Panc1 (cell line): ENCODE measurements around the gene TEF. TPM values are rescaled to one million over a fixed set of nuclear protein-coding genes. Genes with fewer than 3 reads are reported as not detected.

Source experiments
- ATAC-seq: fragments of 200-7000 bp; cut with Tn5 transposase; 2 replicates; pipeline ENCODE4 v1.9.1; 2020; ENCODE audit warnings: mild to moderate bottlenecking, moderate library complexity
- BruUV-seq: library from RNA; stranded (reverse); fragments of 400-500 nt; replicated peaks from 2 replicates; lab custom pipeline; 2021; lab: Mats Ljungman, UMichigan
- CTCF ChIA-PET: fragments of 300-600 bp; sonication (Branson Sonifier 250); formaldehyde crosslinking; loops from one replicate; lab custom pipeline; 2022; ENCODE audit warnings: antibody characterized with exemption; lab: Charles Lee
- POLR2A ChIA-PET: fragments of 300-600 bp; sonication (Branson Sonifier 250); formaldehyde crosslinking; loops from one replicate; lab custom pipeline; 2022; ENCODE audit warnings: antibody characterized with exemption; lab: Charles Lee
- DNase-seq: peaks from one replicate; pipeline ENCODE4 v3.0.0-alpha.2; 2010; ENCODE audit warnings: low read depth, low spot score
- H3K27ac ChIP-seq: 2 replicates; pipeline ENCODE4 v1.5.1; 2011; ENCODE audit warnings: mild to moderate bottlenecking, low read length, inconsistent platforms
- H3K27me3 ChIP-seq: fragments of 200-500 bp; sonication (Bioruptor generic); 2 replicates; pipeline ENCODE4 v1.6.0; 2014; ENCODE audit warnings: low read length, inconsistent platforms; ENCODE audit not compliant: control insufficient read depth, insufficient read depth
- H3K36me3 ChIP-seq: fragments of 200-500 bp; sonication (Bioruptor generic); 2 replicates; pipeline ENCODE4 v1.5.1; 2014; ENCODE audit warnings: inconsistent platforms, mild to moderate bottlenecking, low read length, moderate library complexity; ENCODE audit not compliant: control insufficient read depth, insufficient read depth
- H3K4me1 ChIP-seq: 2 replicates; pipeline ENCODE4 v1.5.1; 2011; ENCODE audit warnings: inconsistent platforms, mild to moderate bottlenecking, low read length, moderate library complexity; ENCODE audit not compliant: control insufficient read depth, insufficient read depth
- H3K4me3 ChIP-seq, 2 experiments: 2 replicates each; pipeline ENCODE4 v1.5.1; 2011 to 2012; ENCODE audit warnings: low read depth in 2 of 2, low read length in 2 of 2, mild to moderate bottlenecking in 2 of 2, inconsistent platforms in 1 of 2, moderate library complexity in 1 of 2
- H3K9me3 ChIP-seq: fragments of 200-500 bp; sonication (Bioruptor generic); 2 replicates; pipeline ENCODE4 v1.5.1; 2014; ENCODE audit warnings: low read depth, mild to moderate bottlenecking, inconsistent platforms, low read length, moderate library complexity; ENCODE audit not compliant: control insufficient read depth, insufficient read depth
- CTCF ChIP-seq: fragments of 450-650 bp; IDR thresholded peaks from 2 replicates; pipeline ENCODE4 v1.5.1; 2017; ENCODE audit warnings: mild to moderate bottlenecking
- POLR2AphosphoS5 ChIP-seq: IDR thresholded peaks from 2 replicates; pipeline ENCODE4 v1.6.1; 2012; ENCODE audit warnings: mild to moderate bottlenecking, low read depth, low read length, moderate library complexity
- REST ChIP-seq, 2 experiments: IDR thresholded peaks; 2 replicates each; pipeline ENCODE4 v1.6.1; 2011 to 2012; ENCODE audit warnings: low read depth in 2 of 2, control low read depth in 1 of 2, low read length in 1 of 2, mild to moderate bottlenecking in 1 of 2, moderate library complexity in 1 of 2; ENCODE audit not compliant: insufficient read depth in 1 of 2
- SIN3A ChIP-seq: IDR thresholded peaks from 2 replicates; pipeline ENCODE4 v1.6.1; 2012; ENCODE audit warnings: low read depth, mild to moderate bottlenecking, low read length, moderate library complexity, borderline replicate concordance; ENCODE audit not compliant: insufficient read depth
- TCF7L2 ChIP-seq: IDR thresholded peaks from 2 replicates; pipeline ENCODE4 v1.6.1; 2011; ENCODE audit warnings: mild to moderate bottlenecking, low read depth, low read length, inconsistent platforms
- in situ Hi-C: cut with HindIII; loops from 2 replicates; pipeline ENCODE4 v1.10.0; 2016; ENCODE audit warnings: low sequenced_read_pairs, low pct_unique_long_range_greater_than_20kb
- intact Hi-C: fragments of 100-400 bp; cut with micrococcal nuclease; formaldehyde crosslinking; loops from one replicate; pipeline ENCODE4 v1.10.0; 2022; ENCODE audit not compliant: unreplicated experiment
- total RNA-seq: library from RNA; stranded (reverse); gene quantifications from one replicate; pipeline ENCODE4 v1.2.1, GENCODE V29; 2021; ENCODE audit not compliant: unreplicated experiment

The TEF gene
- total RNA-seq, 1 experiment from 2014 or later, result 7.8 TPM

GRCh38 chr22:41403532-41404318 is 22.0 kb downstream of the TEF start:
- Histone ChIP-seq H3K36me3 (no peaks in the 10 kb centered on the region), H3K27ac (no peak overlapping the region), H3K4me3 (no peak overlapping the region), H3K4me1 (no peaks in the 10 kb centered on the region), H3K27me3 (no peaks in the 10 kb centered on the region), H3K9me3 (no peaks in the 10 kb centered on the region)
- TF ChIP-seq CTCF (peak; percentile 91), POLR2AphosphoS5 (no peak)
- ATAC-seq, result peak; percentile 95
- in situ Hi-C loops, result no loop called here
- no TSS peak for BruUV-seq
- DNase-seq, result no peak
- intact Hi-C loops, result loop anchor here (5.0 kb wide), 1 partner anchor 114 kb away; no protein-coding TSS in a partner anchor
- ChIA-PET POLR2A (no interaction called here), CTCF (interaction anchor here (0.5 to 3.3 kb wide), 5 partner anchors 58 to 269 kb away, joined by 3 to 12 read pairs (median 4); no protein-coding TSS in a partner anchor)

- intact Hi-C loops (no loop called here), in situ Hi-C loops (no loop called here)
- no peaks in the 10 kb centered on the region for H3K27me3 ChIP-seq
- no peak for ATAC-seq
- no peak for DNase-seq
- no peaks in the 10 kb centered on the region for H3K36me3 ChIP-seq
- TF ChIP-seq POLR2AphosphoS5 (no peak), SIN3A (no peak)
- no TSS peak for BruUV-seq
- H3K4me3 ChIP-seq, result no peak overlapping the region
- ChIA-PET POLR2A (no interaction called here), CTCF (no interaction called here)
- H3K4me1 ChIP-seq, result no peaks in the 10 kb centered on the region
- H3K9me3 ChIP-seq, result no peaks in the 10 kb centered on the region
- H3K27ac ChIP-seq, result no peak overlapping the region
Measured at GRCh38 chr22:41405588-41405987, 23.8 kb downstream of the TEF start.

- no peaks in the 10 kb centered on the region for H3K9me3 ChIP-seq
- in situ Hi-C loops (no loop called here), intact Hi-C loops (no loop called here)
- ChIA-PET CTCF (interaction anchor here (0.6 to 0.7 kb wide), 2 partner anchors 25 to 191 kb away, joined by 3 to 6 read pairs; partner anchors contain the start of gene TEF), POLR2A (no interaction called here)
- no peak overlapping the region for H3K4me3 ChIP-seq
- no peaks in the 10 kb centered on the region for H3K27me3 ChIP-seq
- no peak overlapping the region for H3K27ac ChIP-seq
- ATAC-seq (no peak), DNase-seq (no peak)
- H3K36me3 ChIP-seq, result no peaks in the 10 kb centered on the region
- BruUV-seq, result no TSS peak
- TF ChIP-seq CTCF (no peak), POLR2AphosphoS5 (no peak), TCF7L2 (no peak), REST (IDR thresholded peaks at IDR 0.05; ENCODE audit: insufficient read depth in 1 of 2, low read depth in 2 of 2, low read length in 1 of 2) (no peak), SIN3A (no peak)
- H3K4me1 ChIP-seq, result no peaks in the 10 kb centered on the region; the same call in 1 of the 2 replicates
Measured at GRCh38 chr22:41406410-41406809, 24.7 kb downstream of the TEF start.
